ENCODE measurements around the gene UBTFL1.
"Not testable (repeated sequence)": the region's sequence is repeated elsewhere in the genome, so short reads cannot be mapped to it uniquely, and the experiment has no call there.

UBTFL1 gene, protein sequence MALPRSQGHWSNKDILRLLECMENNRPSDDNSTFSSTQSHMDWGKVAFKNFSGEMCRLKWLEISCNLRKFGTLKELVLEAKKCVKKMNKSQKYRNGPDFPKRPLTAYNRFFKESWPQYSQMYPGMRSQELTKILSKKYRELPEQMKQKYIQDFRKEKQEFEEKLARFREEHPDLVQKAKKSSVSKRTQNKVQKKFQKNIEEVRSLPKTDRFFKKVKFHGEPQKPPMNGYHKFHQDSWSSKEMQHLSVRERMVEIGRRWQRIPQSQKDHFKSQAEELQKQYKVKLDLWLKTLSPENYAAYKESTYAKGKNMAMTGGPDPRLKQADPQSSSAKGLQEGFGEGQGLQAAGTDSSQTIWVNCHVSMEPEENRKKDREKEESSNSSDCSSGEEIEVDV

DNA sequence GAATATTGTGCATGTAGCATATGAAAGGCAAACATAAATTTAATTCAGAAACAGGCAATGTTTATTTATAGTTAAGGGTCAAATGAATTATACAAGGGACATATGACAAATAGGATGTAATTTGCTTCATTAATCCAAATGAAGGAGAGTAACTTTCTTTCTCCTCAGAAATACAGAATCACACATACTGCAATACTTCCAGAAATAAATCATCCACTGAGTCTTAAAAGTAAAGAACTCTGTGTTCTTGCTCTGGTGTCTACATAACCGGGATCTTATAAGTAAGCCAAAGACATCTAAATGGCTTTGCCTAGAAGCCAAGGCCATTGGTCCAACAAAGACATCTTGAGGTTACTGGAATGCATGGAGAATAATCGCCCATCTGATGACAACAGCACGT is at the start of gene UBTFL1:
Gene UBTFL1, plus strand, starts transcription at position 301 of the 400 bp plus-strand sequence. Its CDS starts 0 bp downstream, at position 301.
- not testable (repeated sequence) for DNase-seq (ENCODE audit: low read depth in 4 of 4, low spot score in 1 of 4)

DNA sequence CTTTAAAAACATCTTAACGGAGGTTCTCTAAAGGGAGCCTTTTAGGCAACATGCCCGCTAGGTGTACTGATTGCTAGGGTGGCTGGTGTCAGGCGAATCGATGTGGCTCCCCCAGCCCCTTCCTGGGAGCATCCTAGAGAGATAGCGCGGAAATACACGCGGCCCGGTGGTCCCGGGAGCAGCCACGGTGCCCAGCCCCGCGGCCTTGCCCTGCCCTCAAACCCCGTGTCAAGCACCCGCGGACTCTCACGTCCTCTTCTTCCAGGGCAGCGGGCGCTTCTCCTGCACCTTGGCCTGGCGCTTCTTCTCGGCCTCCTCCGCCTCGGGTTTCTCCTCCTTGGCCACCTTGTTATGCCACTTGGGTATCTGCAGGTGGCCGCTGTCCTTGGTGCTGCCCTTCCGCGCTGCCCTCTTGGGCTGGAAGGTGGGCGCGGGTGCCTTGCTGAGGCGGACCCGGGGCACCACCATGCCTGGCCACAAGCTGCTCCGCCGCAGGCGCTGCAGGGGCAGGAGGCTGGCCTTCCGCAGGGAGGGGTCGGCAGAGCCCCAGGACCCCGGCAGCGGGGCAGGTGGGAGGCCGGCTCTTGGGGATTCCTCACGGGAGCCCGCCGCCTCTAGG is 34.0 kb upstream of the UBTFL1 start:
- DNase-seq (ENCODE audit: low read depth in 4 of 4, low spot score in 1 of 4) = not testable (repeated sequence)

DNA sequence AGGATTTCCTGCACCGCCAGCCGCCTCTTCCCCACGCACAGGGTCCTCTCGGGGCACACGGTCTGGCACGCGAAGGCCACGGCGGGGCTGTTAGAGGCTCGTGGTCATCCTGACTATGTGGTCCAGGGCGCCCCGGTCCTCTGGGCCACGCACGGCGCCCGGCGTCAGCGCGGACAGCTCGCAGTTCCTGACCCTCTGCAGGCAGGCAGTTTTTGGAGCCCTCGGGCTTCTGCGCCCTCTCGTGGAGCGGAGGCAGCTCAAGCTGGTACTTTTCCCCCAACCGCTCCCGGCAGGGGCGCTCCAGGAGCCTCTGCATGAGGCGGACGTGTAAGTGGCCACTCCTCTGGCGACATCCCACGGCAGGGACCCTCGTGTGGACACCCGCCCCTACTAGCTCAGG is 33.4 kb upstream of the UBTFL1 start:
- DNase-seq (ENCODE audit: low read depth in 4 of 4, low spot score in 1 of 4) = not testable (repeated sequence)

DNA sequence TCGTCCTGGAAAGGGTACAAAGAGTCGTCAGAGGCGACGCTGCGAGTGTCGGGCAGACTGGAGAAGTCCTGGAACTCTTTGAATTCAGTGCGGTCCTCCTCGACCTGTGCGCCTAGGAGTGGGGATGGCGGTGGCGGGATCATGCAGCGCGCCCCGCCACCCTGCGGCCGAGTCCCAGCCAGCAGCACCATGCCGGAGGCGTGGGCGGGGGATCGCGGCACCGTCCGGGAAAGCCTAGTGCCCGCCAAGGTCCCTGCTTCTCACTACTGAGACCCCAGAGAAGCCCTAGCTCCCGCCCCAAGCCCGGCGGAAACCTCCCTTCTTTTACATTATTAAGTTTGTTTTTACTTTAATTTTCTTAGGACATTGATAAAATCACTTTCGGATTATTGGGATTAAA is 32.2 kb upstream of the UBTFL1 start:
- DNase-seq (ENCODE audit: low read depth in 4 of 4, low spot score in 1 of 4) = not testable (repeated sequence)

- DNase-seq (ENCODE audit: low read depth in 4 of 4, low spot score in 1 of 4) = not testable (repeated sequence)
These were observed 3.0 kb downstream of the UBTFL1 start for GRCh38 chr11:90088731-90089130.

- DNase-seq (ENCODE audit: low read depth in 4 of 4, low spot score in 1 of 4) = not testable (repeated sequence)
These were observed 9.6 kb downstream of the UBTFL1 start for GRCh38 chr11:90095230-90095924.

- not testable (repeated sequence) for DNase-seq (ENCODE audit: low read depth in 4 of 4, low spot score in 1 of 4)
These were observed 12.5 kb downstream of the UBTFL1 start for GRCh38 chr11:90098261-90098660.

GRCh38 chr11:90100431-90100830 is 14.7 kb downstream of the UBTFL1 start:
- DNase-seq (ENCODE audit: low read depth in 4 of 4, low spot score in 1 of 4) = no peak

GRCh38 chr11:90113541-90113940 is 27.8 kb downstream of the UBTFL1 start:
- DNase-seq (ENCODE audit: low read depth in 4 of 4, low spot score in 1 of 4) = no peak

GRCh38 chr11:90120191-90120590 is 34.4 kb downstream of the UBTFL1 start:
- DNase-seq (ENCODE audit: low read depth in 4 of 4, low spot score in 1 of 4) = no peak

DNA sequence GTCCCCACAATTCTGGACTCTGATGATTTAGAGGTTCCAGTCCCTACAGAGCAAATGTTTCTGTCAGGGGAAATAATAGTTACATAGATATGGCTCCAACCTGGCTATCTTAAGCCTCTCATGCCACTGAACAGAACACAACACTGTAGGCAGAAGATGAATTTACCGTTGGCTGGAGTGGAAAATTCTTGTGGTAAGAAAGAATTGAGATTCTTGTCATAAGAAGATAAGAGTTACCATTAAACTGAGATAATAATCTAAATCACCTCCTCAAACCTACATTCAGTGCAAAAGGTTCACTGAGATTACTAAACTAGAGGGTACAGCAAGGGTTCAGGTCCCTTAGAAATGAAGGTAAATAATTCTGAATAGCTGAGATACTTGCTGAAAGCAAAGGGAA is 38.6 kb downstream of the UBTFL1 start:
- DNase-seq (ENCODE audit: low read depth in 4 of 4, low spot score in 1 of 4) = no peak

DNA sequence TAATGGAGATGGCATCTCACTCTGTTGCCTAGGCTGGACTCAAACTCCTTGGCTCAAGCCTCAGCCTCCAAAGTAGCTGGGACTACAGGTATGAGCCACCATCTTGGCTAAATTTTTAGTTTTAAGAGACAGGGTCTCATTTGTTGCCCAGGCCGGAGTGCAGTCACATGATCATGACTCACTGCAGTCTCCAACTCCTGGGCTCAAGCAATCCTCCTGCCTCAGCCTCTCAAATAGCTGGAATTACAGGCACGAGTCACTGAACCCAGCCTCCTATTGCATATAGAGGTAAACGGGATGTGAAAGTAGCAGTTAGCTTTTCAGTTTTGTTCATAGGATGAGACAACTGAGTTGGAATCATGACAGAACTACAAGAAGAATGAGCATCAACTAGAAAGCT is 39.2 kb downstream of the UBTFL1 start:
- DNase-seq (ENCODE audit: low read depth in 4 of 4, low spot score in 1 of 4) = no peak

DNA sequence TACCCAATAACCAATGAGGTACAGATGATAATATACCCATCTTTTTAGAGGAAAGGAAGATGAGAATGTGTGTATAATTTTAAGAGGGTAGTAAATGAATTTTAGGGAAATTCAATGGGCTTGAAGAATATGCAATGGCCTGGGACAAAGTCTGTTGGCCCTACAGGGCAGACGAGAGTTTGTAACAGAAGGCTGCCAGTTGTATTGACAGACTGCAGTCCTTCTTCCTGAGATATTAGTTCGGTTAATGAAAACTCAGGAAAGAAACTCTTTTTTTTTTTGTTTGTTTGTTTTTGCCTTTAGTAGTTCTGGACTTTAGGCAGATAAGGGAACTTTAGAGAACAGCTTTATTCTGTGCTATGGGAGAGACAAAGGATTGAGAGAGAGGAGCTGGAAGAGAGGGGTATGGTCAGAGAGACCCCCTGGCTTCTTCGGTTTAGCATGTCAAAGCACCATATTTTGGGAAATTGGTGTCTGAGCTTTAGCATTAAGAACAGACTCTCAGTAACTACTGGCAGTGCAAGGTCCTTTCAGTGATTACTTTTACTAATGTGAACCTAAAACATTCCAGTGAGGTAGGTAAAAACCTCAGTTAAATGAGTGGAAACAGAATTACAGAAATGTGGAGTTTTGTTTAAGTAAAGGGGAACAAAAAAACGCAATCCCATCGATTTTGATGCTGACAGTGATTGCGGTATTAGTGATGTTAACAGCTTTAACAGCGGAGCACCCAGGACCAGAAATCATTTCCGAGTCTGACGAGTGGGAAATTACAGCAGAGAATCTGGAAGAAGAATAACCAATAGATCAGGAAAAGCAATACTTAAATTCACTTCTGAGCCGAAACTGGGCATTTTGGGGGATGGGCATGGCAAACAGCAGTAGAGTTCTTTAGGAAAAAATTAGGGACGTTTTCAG is 48.1 kb downstream of the UBTFL1 start:
- no peak for DNase-seq (ENCODE audit: low read depth in 4 of 4, low spot score in 1 of 4)

DNA sequence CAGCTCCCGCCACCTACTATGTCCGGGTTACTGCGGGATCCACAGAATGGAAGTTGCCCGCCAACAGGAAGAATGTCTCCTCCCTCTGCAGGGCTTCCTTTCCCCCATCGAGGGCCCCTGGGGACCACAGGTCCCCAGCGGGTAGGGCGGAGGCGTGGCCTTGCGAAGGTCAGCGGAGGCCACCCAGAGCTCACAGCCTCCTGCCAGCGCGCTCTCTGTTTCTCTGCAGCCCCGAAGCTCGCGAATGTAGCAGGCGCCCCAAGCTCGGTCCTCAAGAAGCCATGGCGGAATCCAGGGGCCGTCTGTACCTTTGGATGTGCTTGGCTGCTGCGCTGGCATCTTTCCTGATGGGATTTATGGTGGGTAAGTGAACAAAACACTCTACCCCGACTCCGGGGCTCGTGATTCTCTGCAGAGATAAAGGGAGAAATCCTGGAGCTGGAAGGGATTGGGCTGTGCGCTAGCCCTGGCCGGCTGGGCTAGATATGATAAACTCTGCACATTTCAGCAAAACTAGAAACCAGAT is 48.8 kb downstream of the UBTFL1 start, which contains the start of gene NAALAD2:
Gene NAALAD2, plus strand, starts transcription at position 186 of the 526 bp plus-strand sequence. Its CDS starts 96 bp downstream, at position 282.
- no peak for DNase-seq (ENCODE audit: low read depth in 4 of 4, low spot score in 1 of 4)

GRCh38 chr11:90135016-90135415 is 49.3 kb downstream of the UBTFL1 start:
- DNase-seq (ENCODE audit: low read depth in 4 of 4, low spot score in 1 of 4) = no peak

All from stimulated activated CD4-positive, alpha-beta T cell treated with anti-CD3 and anti-CD28 coated beads, Interleukin-1b, Interleukin-23, amount 100 ng/mL, for 24 hours (primary cell).